Loucy (cell line): ENCODE results near the gene FABP7.

ENCODE experiments used
- H2AFZ ChIP-seq: fragments of 200-600 bp; sonication (generic); 2 replicates; pipeline ENCODE4 v1.6.0; 2016; ENCODE audit warnings: antibody characterized with exemption, mild to moderate bottlenecking, low read length, moderate library complexity
- H3F3A ChIP-seq: fragments of 200-600 bp; 2 replicates; pipeline ENCODE4 v1.6.0; 2016; ENCODE audit warnings: antibody characterized with exemption, low read depth, mild to moderate bottlenecking
- H3K27me3 ChIP-seq: fragments of 200-600 bp; sonication (generic); 2 replicates; pipeline ENCODE4 v1.6.1; 2014; ENCODE audit warnings: low read length, mild to moderate bottlenecking; ENCODE audit not compliant: insufficient read depth, poor library complexity, severe bottlenecking
- H3K36me3 ChIP-seq: fragments of 200-600 bp; sonication (generic); 2 replicates; pipeline ENCODE4 v1.6.1; 2016; ENCODE audit warnings: low read length; ENCODE audit not compliant: insufficient read depth
- H3K4me1 ChIP-seq: fragments of 200-600 bp; sonication (generic); 2 replicates; pipeline ENCODE4 v1.5.1; 2014; ENCODE audit warnings: low read length, mild to moderate bottlenecking; ENCODE audit not compliant: insufficient read depth, poor library complexity, severe bottlenecking
- H3K4me2 ChIP-seq: fragments of 200-600 bp; sonication (generic); 2 replicates; pipeline ENCODE4 v1.6.0; 2014; ENCODE audit warnings: antibody characterized with exemption, low read length, low read depth, mild to moderate bottlenecking; ENCODE audit not compliant: poor library complexity, severe bottlenecking
- H3K4me3 ChIP-seq: fragments of 200-600 bp; sonication (generic); 2 replicates; pipeline ENCODE4 v1.5.1; 2014; ENCODE audit warnings: low read length, mild to moderate bottlenecking, mixed read lengths; ENCODE audit not compliant: poor library complexity, severe bottlenecking
- H3K79me2 ChIP-seq: fragments of 200-600 bp; sonication (generic); 2 replicates; pipeline ENCODE4 v1.6.1; 2014; ENCODE audit warnings: low read length; ENCODE audit not compliant: insufficient read depth
- H3K9ac ChIP-seq: fragments of 200-600 bp; sonication (generic); 2 replicates; pipeline ENCODE4 v1.6.0; 2014; ENCODE audit warnings: mild to moderate bottlenecking, low read depth, low read length, moderate library complexity; ENCODE audit not compliant: poor library complexity, severe bottlenecking
- H3K9me2 ChIP-seq: fragments of 200-600 bp; sonication (generic); replicated peaks from 2 replicates; pipeline ENCODE4 v1.6.1; 2016; ENCODE audit warnings: low read depth, low read length, mixed read lengths
- H3K9me3 ChIP-seq: fragments of 200-600 bp; sonication (generic); 2 replicates; pipeline ENCODE4 v1.6.1; 2014; ENCODE audit warnings: mild to moderate bottlenecking, antibody characterized with exemption, low read length, low read depth; ENCODE audit not compliant: insufficient read depth
- H4K20me1 ChIP-seq: fragments of 200-600 bp; sonication (generic); 2 replicates; pipeline ENCODE4 v1.6.0; 2014; ENCODE audit warnings: antibody characterized with exemption, low read length, mild to moderate bottlenecking; ENCODE audit not compliant: insufficient read depth, poor library complexity, severe bottlenecking
- CTCF ChIP-seq: fragments of 200-600 bp; sonication (generic); conservative IDR thresholded peaks from 2 replicates; pipeline ENCODE4 v1.5.1; 2014; ENCODE audit warnings: mild to moderate bottlenecking, antibody characterized with exemption, low read length
- EZH2phosphoT487 ChIP-seq: fragments of 200-600 bp; IDR thresholded peaks from 2 replicates; pipeline ENCODE4 v1.6.1; 2018; ENCODE audit warnings: antibody characterized with exemption, mild to moderate bottlenecking, moderate library complexity, borderline replicate concordance

FABP7 gene

DNA sequence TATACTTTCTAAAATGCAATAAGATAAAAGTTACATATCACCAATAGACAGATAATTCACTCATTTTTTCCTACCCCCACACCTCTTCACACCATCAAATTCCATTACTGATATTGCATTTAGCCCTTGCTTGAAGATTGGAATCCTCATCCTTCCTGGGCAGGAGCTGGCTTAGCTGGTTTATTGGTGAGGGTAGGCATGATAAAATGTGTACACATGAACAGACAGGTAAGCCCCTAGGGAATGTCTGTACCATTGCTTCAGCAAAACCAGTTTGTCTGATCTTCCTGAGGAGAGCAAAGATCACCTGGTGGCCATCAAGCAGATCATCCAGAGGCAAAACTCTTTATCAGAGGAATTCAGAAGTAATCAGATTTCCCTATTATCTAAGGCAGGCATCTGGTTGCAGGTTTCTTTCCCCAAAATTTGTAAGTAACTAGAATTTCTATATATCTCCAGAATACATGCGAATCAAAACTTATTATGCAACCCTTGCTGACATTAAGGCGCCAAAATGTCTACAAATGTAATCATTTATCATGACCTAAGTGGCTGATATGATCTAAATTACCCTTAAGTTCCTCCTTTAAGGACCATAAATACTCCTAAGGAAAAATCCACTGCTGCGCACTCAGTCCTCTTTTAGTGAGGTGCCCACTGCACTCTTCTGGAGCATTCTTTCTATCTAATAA, 6.6 kb upstream of the FABP7 start:
- Histone ChIP-seq H3K27me3 (no peaks in the 10 kb centered on the region), H3K9me2 (no peaks in the 10 kb centered on the region), H2AFZ (no peak overlapping the region), H3K4me3 (no peak overlapping the region), H3F3A (no peaks in the 10 kb centered on the region), H4K20me1 (no peaks in the 10 kb centered on the region), H3K4me2 (no peak overlapping the region), H3K36me3 (no peaks in the 10 kb centered on the region), H3K4me1 (no peaks in the 10 kb centered on the region), H3K9me3 (no peaks in the 10 kb centered on the region), H3K79me2 (no peaks in the 10 kb centered on the region), H3K9ac (no peak overlapping the region)
- TF ChIP-seq EZH2phosphoT487: no peak
- no peak for TF ChIP-seq CTCF

- no peak for TF ChIP-seq CTCF
- TF ChIP-seq EZH2phosphoT487: no peak
- H3K79me2 ChIP-seq: no peaks in the 10 kb centered on the region
- no peak overlapping the region for H3K4me2 ChIP-seq
- H3K9me2 ChIP-seq: no peaks in the 10 kb centered on the region
- H3K4me3 ChIP-seq: no peak overlapping the region
- no peaks in the 10 kb centered on the region for H3K36me3 ChIP-seq
- H3K4me1 ChIP-seq: no peaks in the 10 kb centered on the region
- no peaks in the 10 kb centered on the region for H3F3A ChIP-seq
- H3K9me3 ChIP-seq: no peaks in the 10 kb centered on the region
- no peak overlapping the region for H3K9ac ChIP-seq
- no peak overlapping the region for H2AFZ ChIP-seq
- H4K20me1 ChIP-seq: no peaks in the 10 kb centered on the region
- no peaks in the 10 kb centered on the region for H3K27me3 ChIP-seq
These were observed 3.5 kb upstream of the FABP7 start for GRCh38 chr6:122775975-122776374.

DNA sequence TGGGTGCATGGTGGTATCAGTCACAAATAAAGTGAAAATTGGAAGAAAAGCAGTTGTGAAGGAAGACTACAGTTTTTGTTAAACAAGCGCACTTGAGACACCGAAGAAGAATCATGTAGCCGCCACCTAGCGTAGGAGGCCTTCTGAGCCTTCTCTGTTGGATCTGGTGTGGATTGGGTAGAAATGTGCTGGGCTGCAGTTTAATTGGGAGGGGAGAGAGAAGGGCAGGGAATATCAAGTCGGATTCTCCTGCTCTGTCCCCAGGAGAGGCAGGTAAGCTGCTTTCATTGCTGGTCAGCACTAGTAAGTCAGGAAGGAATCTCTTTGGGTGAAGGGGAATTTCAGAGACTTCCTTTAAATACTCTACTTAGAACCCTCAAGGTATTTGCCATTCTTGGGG, 1.2 kb upstream of the FABP7 start:
- H3K79me2 ChIP-seq: no peaks in the 10 kb centered on the region
- no peak overlapping the region for H3K4me3 ChIP-seq
- H4K20me1 ChIP-seq: no peaks in the 10 kb centered on the region
- H2AFZ ChIP-seq: no peak overlapping the region
- H3F3A ChIP-seq: no peaks in the 10 kb centered on the region
- no peaks in the 10 kb centered on the region for H3K9me2 ChIP-seq
- H3K9ac ChIP-seq: no peak overlapping the region
- no peak for TF ChIP-seq EZH2phosphoT487
- TF ChIP-seq CTCF: no peak
- H3K36me3 ChIP-seq: no peaks in the 10 kb centered on the region
- H3K4me2 ChIP-seq: no peak overlapping the region
- no peaks in the 10 kb centered on the region for H3K27me3 ChIP-seq
- no peaks in the 10 kb centered on the region for H3K4me1 ChIP-seq
- H3K9me3 ChIP-seq: no peaks in the 10 kb centered on the region
